ENCODE data around the gene GPBP1.

The GPBP1 gene

GRCh38 chr5:57195060-57195459 lies 21.2 kb downstream of the GPBP1 start:
- no peak for DNase-seq (ENCODE audit: low read depth)
- no peak for TF ChIP-seq CTCF (IDR thresholded peaks at IDR 0.05; ENCODE audit: insufficient read depth, low read depth, low read length, missing control alignments)
- H3K4me3 ChIP-seq (ENCODE audit: low read depth, low read length): no peak overlapping the region

- no peak for TF ChIP-seq CTCF (IDR thresholded peaks at IDR 0.05; ENCODE audit: insufficient read depth, low read depth, low read length, missing control alignments)
- no peak overlapping the region for H3K4me3 ChIP-seq (ENCODE audit: low read depth, low read length)
- DNase-seq (ENCODE audit: low read depth): no peak
These were observed 26.0 kb downstream of the GPBP1 start for GRCh38 chr5:57199866-57200265.

- H3K4me3 ChIP-seq (ENCODE audit: low read depth, low read length): no peak overlapping the region
- no peak for TF ChIP-seq CTCF (IDR thresholded peaks at IDR 0.05; ENCODE audit: insufficient read depth, low read depth, low read length, missing control alignments)
- DNase-seq (ENCODE audit: low read depth): no peak
These were observed 29.0 kb downstream of the GPBP1 start for GRCh38 chr5:57202811-57203210.

- DNase-seq (ENCODE audit: low read depth): no peak
- no peak for TF ChIP-seq CTCF (IDR thresholded peaks at IDR 0.05; ENCODE audit: insufficient read depth, low read depth, low read length, missing control alignments)
- no peak overlapping the region for H3K4me3 ChIP-seq (ENCODE audit: low read depth, low read length)
These were observed 33.3 kb downstream of the GPBP1 start for GRCh38 chr5:57207007-57207653.

- DNase-seq (ENCODE audit: low read depth): no peak
- TF ChIP-seq CTCF (IDR thresholded peaks at IDR 0.05; ENCODE audit: insufficient read depth, low read depth, low read length, missing control alignments): no peak
- H3K4me3 ChIP-seq (ENCODE audit: low read depth, low read length): no peak overlapping the region
These were observed 33.8 kb downstream of the GPBP1 start for GRCh38 chr5:57207681-57208080.

GRCh38 chr5:57209316-57210040 lies 35.6 kb downstream of the GPBP1 start:
- no peak overlapping the region for H3K4me3 ChIP-seq (ENCODE audit: low read depth, low read length)
- no peak for DNase-seq (ENCODE audit: low read depth)
- TF ChIP-seq CTCF (IDR thresholded peaks at IDR 0.05; ENCODE audit: insufficient read depth, low read depth, low read length, missing control alignments): no peak
